ENCODE data around the gene FANCL.

DNA sequence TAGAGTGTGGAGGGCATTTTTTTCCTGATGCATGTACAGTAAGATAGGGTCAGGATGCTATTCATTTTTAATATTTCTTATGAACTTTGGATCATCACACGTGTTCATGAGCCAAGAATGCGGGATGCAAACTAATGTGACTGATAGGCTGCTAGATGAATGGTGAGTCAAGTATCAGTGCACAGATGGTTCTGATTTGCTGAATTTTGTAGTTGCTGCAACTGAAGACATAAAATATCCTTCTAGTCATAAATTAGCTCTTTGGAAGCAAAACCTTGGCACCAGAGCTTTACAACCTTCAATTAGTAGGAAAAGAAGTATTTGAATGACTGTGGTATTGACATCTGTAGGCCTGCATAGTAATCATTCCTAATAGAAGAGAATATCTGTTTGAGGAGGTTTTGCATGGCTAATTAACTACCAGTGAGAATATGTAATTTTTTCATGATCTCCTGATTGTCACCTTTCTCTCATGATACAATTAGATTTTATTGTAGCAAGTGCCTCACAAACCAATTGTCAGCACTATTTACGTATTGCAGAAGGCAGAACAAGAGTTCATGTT lies 100.5 kb downstream of the FANCL start:
- TF ChIP-seq, protein P1, sequence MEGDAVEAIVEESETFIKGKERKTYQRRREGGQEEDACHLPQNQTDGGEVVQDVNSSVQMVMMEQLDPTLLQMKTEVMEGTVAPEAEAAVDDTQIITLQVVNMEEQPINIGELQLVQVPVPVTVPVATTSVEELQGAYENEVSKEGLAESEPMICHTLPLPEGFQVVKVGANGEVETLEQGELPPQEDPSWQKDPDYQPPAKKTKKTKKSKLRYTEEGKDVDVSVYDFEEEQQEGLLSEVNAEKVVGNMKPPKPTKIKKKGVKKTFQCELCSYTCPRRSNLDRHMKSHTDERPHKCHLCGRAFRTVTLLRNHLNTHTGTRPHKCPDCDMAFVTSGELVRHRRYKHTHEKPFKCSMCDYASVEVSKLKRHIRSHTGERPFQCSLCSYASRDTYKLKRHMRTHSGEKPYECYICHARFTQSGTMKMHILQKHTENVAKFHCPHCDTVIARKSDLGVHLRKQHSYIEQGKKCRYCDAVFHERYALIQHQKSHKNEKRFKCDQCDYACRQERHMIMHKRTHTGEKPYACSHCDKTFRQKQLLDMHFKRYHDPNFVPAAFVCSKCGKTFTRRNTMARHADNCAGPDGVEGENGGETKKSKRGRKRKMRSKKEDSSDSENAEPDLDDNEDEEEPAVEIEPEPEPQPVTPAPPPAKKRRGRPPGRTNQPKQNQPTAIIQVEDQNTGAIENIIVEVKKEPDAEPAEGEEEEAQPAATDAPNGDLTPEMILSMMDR (IDR thresholded peaks at IDR 0.05), result no peak
- no peak for TF ChIP-seq POLR2A (IDR thresholded peaks at IDR 0.05)
